HG02610 (cell line): ENCODE results near the gene CENPX.
A peak's percentile ranks its signal among the peaks of the same experiment; 100 is the strongest.
"Not testable (repeated sequence)": the region's sequence is repeated elsewhere in the genome, so short reads cannot be mapped to it uniquely, and the experiment has no call there.

Source experiments
- ATAC-seq: cut with Tn5 transposase; IDR thresholded peaks from one replicate; pipeline ENCODE4 v1.9.1; 2021; ENCODE audit warnings: mild to moderate bottlenecking, moderate library complexity; ENCODE audit not compliant: unreplicated experiment

Gene CENPX

GRCh38 chr17:82041144-82041814, 18.6 kb upstream of the CENPX start:
- ATAC-seq = no peak

- no peak for ATAC-seq
Observed at GRCh38 chr17:82039695-82040299, 17.1 kb upstream of the CENPX start.

- ATAC-seq = not testable (repeated sequence)
Observed at GRCh38 chr17:82038796-82039409, 16.2 kb upstream of the CENPX start.

GRCh38 chr17:82037889-82038195, 15.2 kb upstream of the CENPX start:
- no peak for ATAC-seq

GRCh38 chr17:82037092-82037888, 14.6 kb upstream of the CENPX start, which contains the start of gene DCXR:
DCXR (minus strand) TSS chr17:82037697; CDS start chr17:82037682, 15 bp downstream.
- ATAC-seq = peak; percentile 91

- no peak for ATAC-seq
Observed at GRCh38 chr17:82036634-82037091, 14.0 kb upstream of the CENPX start.

- no peak for ATAC-seq
Observed at GRCh38 chr17:82035956-82036633, 13.4 kb upstream of the CENPX start.

GRCh38 chr17:82035488-82035887, 12.8 kb upstream of the CENPX start:
- no peak for ATAC-seq

GRCh38 chr17:82034371-82035011, 11.8 kb upstream of the CENPX start:
- no peak for ATAC-seq

GRCh38 chr17:82033359-82034085, 10.8 kb upstream of the CENPX start:
- ATAC-seq = no peak

- ATAC-seq = no peak
Observed at GRCh38 chr17:82031885-82032627, 9.4 kb upstream of the CENPX start.

GRCh38 chr17:82031303-82031884, 8.7 kb upstream of the CENPX start, which contains the start of gene RAC3:
RAC3 (plus strand) TSS chr17:82031678; CDS start chr17:82031762, 84 bp downstream.
- ATAC-seq = no peak

GRCh38 chr17:82030470-82031302, 8.0 kb upstream of the CENPX start:
- ATAC-seq = peak; percentile 45

GRCh38 chr17:82029990-82030469, 7.4 kb upstream of the CENPX start:
- ATAC-seq = no peak

- ATAC-seq = no peak
Observed at GRCh38 chr17:82029391-82029790, 6.7 kb upstream of the CENPX start.

- no peak for ATAC-seq
Observed at GRCh38 chr17:82028966-82029365, 6.3 kb upstream of the CENPX start.

- ATAC-seq = no peak
Observed at GRCh38 chr17:82028246-82028645, 5.6 kb upstream of the CENPX start.
